Sigmoid colon (tissue), 7 donors: ENCODE results near the gene FRY. TPM values are rescaled to one million over a fixed set of nuclear protein-coding genes. Genes with fewer than 3 reads are reported as not detected.

ENCODE experiments used
- DNase-seq: peaks from one replicate; pipeline ENCODE4 v3.0.0-alpha.2; 2019
- H3K27ac ChIP-seq, 4 donors: fragments of 200-600 bp; sonication (generic); one replicate each; pipeline ENCODE4 v1.5.1; 2016 to 2019; ENCODE audit warnings: mild to moderate bottlenecking in 1 of 4
- H3K27me3 ChIP-seq, 3 donors: fragments of 200-600 bp; sonication (generic); one replicate each; pipeline ENCODE4 v1.5.1; 2019; ENCODE audit warnings: mild to moderate bottlenecking in 1 of 3
- H3K36me3 ChIP-seq, 4 donors: fragments of 200-600 bp; sonication (generic); one replicate each; pipeline ENCODE4 v1.5.1; 2016 to 2019
- H3K4me1 ChIP-seq, 4 donors: fragments of 200-600 bp; sonication (generic); one replicate each; pipeline ENCODE4 v1.5.1; 2017 to 2019
- H3K4me3 ChIP-seq, 4 donors: fragments of 200-600 bp; sonication (generic); one replicate each; pipeline ENCODE4 v1.5.1; 2017 to 2019; ENCODE audit warnings: mild to moderate bottlenecking in 2 of 4, moderate library complexity in 1 of 4
- H3K9me3 ChIP-seq, 4 donors: fragments of 200-600 bp in 3 of 4; sonication (generic) in 3 of 4; one replicate each; pipeline versions ENCODE4 v1.5.1 to v1.6.1; 2013 to 2019
- CTCF ChIP-seq, 4 experiments: fragments of 450-650 bp in 3 of 4; fragments of 200-600 bp in 1 of 4; IDR thresholded peaks; one replicate each; pipeline ENCODE4 v1.5.1; 2016 to 2019; ENCODE audit warnings: antibody characterized with exemption in 4 of 4, mild to moderate bottlenecking in 3 of 4, moderate library complexity in 2 of 4
- EP300 ChIP-seq, 4 donors: sonication (generic); formaldehyde crosslinking; IDR thresholded peaks; one replicate each; pipeline ENCODE4 v1.6.1; 2017; ENCODE audit warnings: antibody characterized with exemption in 4 of 4
- POLR2A ChIP-seq, 2 donors: fragments of 450-650 bp; IDR thresholded peaks; one replicate each; pipeline ENCODE4 v1.6.1; 2016; ENCODE audit warnings: antibody characterized with exemption in 2 of 2, mild to moderate bottlenecking in 2 of 2, moderate library complexity in 2 of 2
- POLR2AphosphoS5 ChIP-seq, 4 donors: sonication (generic); formaldehyde crosslinking; IDR thresholded peaks; one replicate each; pipeline ENCODE4 v1.6.1; 2017; ENCODE audit warnings: antibody characterized with exemption in 4 of 4
- WGBS, 2 donors: extraction: QIAGEN DNeasy Blood & Tissue Kit; methylation state at CpG; one replicate each; pipeline ENCODE4 v1.1.7; 2013; 5-methylcytosine and 5-hydroxymethylcytosine counted together
- intact Hi-C: fragments of 100-400 bp; cut with DNase I; formaldehyde crosslinking; loops from one replicate; pipeline ENCODE4 v1.15.1; 2023
- polyA plus RNA-seq, 3 donors: library from polyadenylated mRNA; stranded (reverse); fragments of 200-250 nt; gene quantifications; one replicate each; pipeline ENCODE4 v1.2.3, GENCODE V29; 2013
- total RNA-seq, 4 donors: library from RNA; depleted of rRNA; stranded (reverse); fragments of >200 nt; gene quantifications; one replicate each; pipeline ENCODE4 v1.1.0, GENCODE V29; 2016
- donor health status: healthy with polysubstance abuse.
- donor health status: Bipolar disorder and iron deficiency.
- donor health status: healthy.

The FRY gene
- total and polyA plus RNA-seq, 7 donors, result 1.4 to 118 (median 26.7) TPM

DNA sequence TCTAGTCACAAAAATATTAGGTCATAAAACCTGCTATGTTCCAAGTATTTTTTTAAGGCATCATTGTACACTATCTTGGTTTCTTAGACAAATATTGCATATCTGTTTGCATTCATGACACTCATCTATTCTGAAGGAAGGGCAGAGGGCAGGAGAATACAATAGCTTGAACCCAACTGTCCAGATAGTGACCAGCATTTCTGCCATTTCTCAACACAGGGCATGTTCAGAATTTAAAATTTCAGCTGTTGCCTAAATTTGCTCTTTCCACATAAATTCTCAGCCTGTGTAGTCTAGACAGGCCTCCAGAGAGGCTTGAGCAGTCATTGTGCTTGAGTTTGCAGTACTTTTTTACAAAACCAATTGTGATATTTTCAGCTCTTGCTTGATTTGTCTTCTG, 164.1 kb downstream of the FRY start:
- peaks cover 0 to 14% (median 4%) of the 10 kb centered on the region in 4 donors for H3K4me1 ChIP-seq
- no peaks in the 10 kb centered on the region for H3K9me3 ChIP-seq
- no peaks in the 10 kb centered on the region for H3K27me3 ChIP-seq
- TF ChIP-seq EP300 (IDR thresholded peaks at IDR 0.05) (no peak), CTCF (IDR thresholded peaks at IDR 0.05) (no peak), POLR2AphosphoS5 (IDR thresholded peaks at IDR 0.05) (no peak), POLR2A (IDR thresholded peaks at IDR 0.05) (no peak)
- intact Hi-C loops, result no loop called here
- no peak overlapping the region for H3K4me3 ChIP-seq
- no peak for DNase-seq
- H3K36me3 ChIP-seq, result peaks cover 0 to 5% (median 0%) of the 10 kb centered on the region in 4 donors
- H3K27ac ChIP-seq, result no peak overlapping the region

DNA sequence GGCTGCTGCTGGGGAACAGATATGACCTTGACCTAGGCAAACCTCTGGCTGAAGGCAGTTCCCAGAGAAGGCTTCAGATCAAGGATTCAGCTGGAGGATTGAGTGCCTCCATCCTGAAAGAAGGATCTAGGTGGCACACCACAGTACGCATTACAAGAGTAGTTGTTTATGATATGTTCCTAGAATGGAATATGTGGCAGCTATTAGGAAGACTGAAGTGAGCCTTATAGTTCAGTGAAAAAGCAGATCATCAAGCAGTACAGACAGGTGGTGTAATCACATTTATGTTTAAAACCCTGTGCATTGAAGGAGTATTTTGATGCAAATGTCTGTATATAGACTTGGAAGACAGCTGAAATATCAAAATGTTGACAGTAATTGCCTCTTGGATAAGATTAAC, 167.6 kb downstream of the FRY start:
- TF ChIP-seq POLR2AphosphoS5 (IDR thresholded peaks at IDR 0.05), result no peak
- no peak for TF ChIP-seq EP300 (IDR thresholded peaks at IDR 0.05)
- no peak for TF ChIP-seq CTCF (IDR thresholded peaks at IDR 0.05)
- WGBS, 2 donors, result 95 to 96% methylated on average over 1 of the region's 1 CpG
- no peak for DNase-seq
- Histone ChIP-seq H3K27me3 (no peaks in the 10 kb centered on the region), H3K9me3 (no peaks in the 10 kb centered on the region), H3K27ac (no peak overlapping the region), H3K36me3 (peaks cover 0 to 11% (median 0%) of the 10 kb centered on the region in 4 donors), H3K4me1 (peaks cover 0 to 14% (median 6%) of the 10 kb centered on the region in 4 donors), H3K4me3 (no peak overlapping the region)
- intact Hi-C loops, result no loop called here

DNA sequence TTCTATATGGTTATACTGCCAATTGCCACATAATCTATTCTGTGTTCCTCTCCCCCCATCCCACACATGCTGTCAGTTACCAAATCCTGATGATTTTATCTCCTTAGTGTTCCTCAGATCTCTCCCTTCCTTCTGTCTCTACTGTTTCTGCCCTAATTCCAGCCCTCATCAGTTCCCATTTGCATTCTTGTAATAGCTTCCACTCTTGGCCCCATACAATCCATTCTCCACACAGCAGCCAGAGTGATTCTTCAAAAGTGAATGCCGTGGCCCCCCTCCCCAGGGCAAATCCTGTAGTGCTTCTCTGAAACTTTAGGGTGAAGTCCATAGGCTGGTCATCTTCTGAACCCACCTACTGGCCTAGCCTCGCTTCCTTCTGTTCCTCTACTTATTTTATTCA, 169.2 kb downstream of the FRY start:
- no peak for DNase-seq
- TF ChIP-seq CTCF (IDR thresholded peaks at IDR 0.05) (no peak), EP300 (IDR thresholded peaks at IDR 0.05) (no peak), POLR2A (IDR thresholded peaks at IDR 0.05) (no peak)
- no peaks in the 10 kb centered on the region for H3K27me3 ChIP-seq
- 84 to 90% methylated on average over 2 of the region's 2 CpGs for WGBS, 2 donors
- intact Hi-C loops, result no loop called here
- no peak overlapping the region for H3K4me3 ChIP-seq
- no peak overlapping the region for H3K27ac ChIP-seq
- peaks cover 0 to 15% (median 12%) of the 10 kb centered on the region in 4 donors for H3K4me1 ChIP-seq
- no peaks in the 10 kb centered on the region for H3K9me3 ChIP-seq
- H3K36me3 ChIP-seq, result peaks cover 0 to 10% (median 0%) of the 10 kb centered on the region in 4 donors

GRCh38 chr13:32201809-32202208, 170.2 kb downstream of the FRY start:
- H3K4me1 ChIP-seq, result peaks cover 0 to 25% (median 22%) of the 10 kb centered on the region in 4 donors
- H3K27ac ChIP-seq, result no peak overlapping the region
- no peak for TF ChIP-seq POLR2AphosphoS5 (IDR thresholded peaks at IDR 0.05)
- no peak for TF ChIP-seq EP300 (IDR thresholded peaks at IDR 0.05)
- no peak for TF ChIP-seq POLR2A (IDR thresholded peaks at IDR 0.05)
- TF ChIP-seq CTCF (IDR thresholded peaks at IDR 0.05), result no peak
- intact Hi-C loops, result no loop called here
- H3K9me3 ChIP-seq, result no peaks in the 10 kb centered on the region
- H3K4me3 ChIP-seq, result no peak overlapping the region
- no peaks in the 10 kb centered on the region for H3K27me3 ChIP-seq
- 90 to 94% methylated on average over 4 of the region's 4 CpGs for WGBS, 2 donors
- DNase-seq, result no peak
- peaks cover 0 to 10% (median 0%) of the 10 kb centered on the region in 4 donors for H3K36me3 ChIP-seq

GRCh38 chr13:32202268-32202667, 170.7 kb downstream of the FRY start:
- no peak overlapping the region for H3K27ac ChIP-seq
- no peak for TF ChIP-seq CTCF (IDR thresholded peaks at IDR 0.05)
- TF ChIP-seq POLR2AphosphoS5 (IDR thresholded peaks at IDR 0.05), result no peak
- no peak for TF ChIP-seq POLR2A (IDR thresholded peaks at IDR 0.05)
- no peak for TF ChIP-seq EP300 (IDR thresholded peaks at IDR 0.05)
- no peaks in the 10 kb centered on the region for H3K27me3 ChIP-seq
- H3K4me3 ChIP-seq, result no peak overlapping the region
- H3K36me3 ChIP-seq, result peaks cover 0 to 10% (median 0%) of the 10 kb centered on the region in 4 donors
- peaks cover 0 to 30% (median 23%) of the 10 kb centered on the region in 4 donors for H3K4me1 ChIP-seq
- DNase-seq, result no peak
- intact Hi-C loops, result no loop called here
- WGBS, 2 donors, result 92 to 93% methylated on average over 6 of the region's 6 CpGs
- H3K9me3 ChIP-seq, result no peaks in the 10 kb centered on the region
